ENCODE data around the gene SNX20.

Gene SNX20

GRCh38 chr16:50678531-50678930, 2.6 kb downstream of the SNX20 start:
- DNase-seq = no peak

- DNase-seq = no peak
Observed at GRCh38 chr16:50677351-50677750, 3.8 kb downstream of the SNX20 start.

GRCh38 chr16:50676684-50677225, 4.4 kb downstream of the SNX20 start:
- no peak for DNase-seq

- no peak for DNase-seq
Observed at GRCh38 chr16:50675686-50676610, 5.2 kb downstream of the SNX20 start.

GRCh38 chr16:50674831-50675230, 6.3 kb downstream of the SNX20 start:
- DNase-seq = no peak

GRCh38 chr16:50673496-50674275, 7.4 kb downstream of the SNX20 start:
- no peak for DNase-seq

GRCh38 chr16:50671644-50672260, 9.4 kb downstream of the SNX20 start:
- no peak for DNase-seq

- DNase-seq = no peak
Observed at GRCh38 chr16:50670476-50670875, 10.6 kb downstream of the SNX20 start.

- no peak for DNase-seq
Observed at GRCh38 chr16:50669741-50670140, 11.4 kb downstream of the SNX20 start.

GRCh38 chr16:50668368-50669008, 12.6 kb downstream of the SNX20 start:
- DNase-seq = no peak

GRCh38 chr16:50667497-50668367, 13.4 kb downstream of the SNX20 start:
- DNase-seq = no peak

- DNase-seq = no peak
Observed at GRCh38 chr16:50666658-50667496, 14.2 kb downstream of the SNX20 start.

GRCh38 chr16:50665128-50665878, 15.8 kb downstream of the SNX20 start:
- DNase-seq = peak; percentile 87

- no peak for DNase-seq
Observed at GRCh38 chr16:50664270-50664669, 16.8 kb downstream of the SNX20 start.

GRCh38 chr16:50662306-50662940, 18.7 kb downstream of the SNX20 start:
- DNase-seq = no peak

GRCh38 chr16:50659806-50660205, 21.3 kb downstream of the SNX20 start:
- DNase-seq = no peak

- DNase-seq = no peak
Observed at GRCh38 chr16:50657241-50657640, 23.9 kb downstream of the SNX20 start.

- no peak for DNase-seq
Observed at GRCh38 chr16:50655558-50656055, 25.5 kb downstream of the SNX20 start.
